ENCODE measurements around the gene FXYD1.
A peak's percentile ranks its signal among the peaks of the same experiment; 100 is the strongest.

FXYD1 gene

GRCh38 chr19:35138305-35138892 is at the start of gene FXYD1:
TSS of gene FXYD1 (plus strand) at chr19:35138824. CDS start at chr19:35140080, 1,256 bp downstream.
- peak within 1 kb of the TSS; percentile 69 for H3K4me3 ChIP-seq
- peak within 1 kb of the TSS; percentile 99 for H3K27ac ChIP-seq
- DNase-seq (ENCODE audit: low spot score) = no peak
- TF ChIP-seq CTCF (IDR thresholded peaks at IDR 0.05) = no peak

GRCh38 chr19:35089554-35089953 is 49.1 kb upstream of the FXYD1 start:
- no peak for DNase-seq (ENCODE audit: low spot score)
- Histone ChIP-seq H3K27ac (no peak overlapping the region), H3K4me3 (no peak overlapping the region)
- TF ChIP-seq CTCF (IDR thresholded peaks at IDR 0.05) = no peak

GRCh38 chr19:35090160-35090505 is 48.5 kb upstream of the FXYD1 start:
- no peak for DNase-seq (ENCODE audit: low spot score)
- Histone ChIP-seq H3K27ac (no peak overlapping the region), H3K4me3 (no peak overlapping the region)
- TF ChIP-seq CTCF (IDR thresholded peaks at IDR 0.05) = no peak

- peak overlapping the region; percentile 45 for H3K4me3 ChIP-seq
- no peak for DNase-seq (ENCODE audit: low spot score)
- peak; percentile 33 for TF ChIP-seq CTCF (IDR thresholded peaks at IDR 0.05)
- no peak overlapping the region for H3K27ac ChIP-seq
Observed at GRCh38 chr19:35090506-35091214, 48.0 kb upstream of the FXYD1 start.

GRCh38 chr19:35093430-35093829 is 45.2 kb upstream of the FXYD1 start:
- no peak overlapping the region for H3K4me3 ChIP-seq
- H3K27ac ChIP-seq = no peak overlapping the region
- no peak for TF ChIP-seq CTCF (IDR thresholded peaks at IDR 0.05)
- no peak for DNase-seq (ENCODE audit: low spot score)

GRCh38 chr19:35093941-35094647 is 44.5 kb upstream of the FXYD1 start:
- no peak overlapping the region for H3K27ac ChIP-seq
- TF ChIP-seq CTCF (IDR thresholded peaks at IDR 0.05) = no peak
- no peak for DNase-seq (ENCODE audit: low spot score)
- H3K4me3 ChIP-seq = no peak overlapping the region

All from coronary artery (tissue), 2 donors.